ENCODE results near the gene RRM2. TPM values are rescaled to one million over a fixed set of nuclear protein-coding genes. Genes with fewer than 3 reads are reported as not detected.

The RRM2 gene
- total RNA-seq, 1 donor from 2014 or later: 11.9 TPM

DNA sequence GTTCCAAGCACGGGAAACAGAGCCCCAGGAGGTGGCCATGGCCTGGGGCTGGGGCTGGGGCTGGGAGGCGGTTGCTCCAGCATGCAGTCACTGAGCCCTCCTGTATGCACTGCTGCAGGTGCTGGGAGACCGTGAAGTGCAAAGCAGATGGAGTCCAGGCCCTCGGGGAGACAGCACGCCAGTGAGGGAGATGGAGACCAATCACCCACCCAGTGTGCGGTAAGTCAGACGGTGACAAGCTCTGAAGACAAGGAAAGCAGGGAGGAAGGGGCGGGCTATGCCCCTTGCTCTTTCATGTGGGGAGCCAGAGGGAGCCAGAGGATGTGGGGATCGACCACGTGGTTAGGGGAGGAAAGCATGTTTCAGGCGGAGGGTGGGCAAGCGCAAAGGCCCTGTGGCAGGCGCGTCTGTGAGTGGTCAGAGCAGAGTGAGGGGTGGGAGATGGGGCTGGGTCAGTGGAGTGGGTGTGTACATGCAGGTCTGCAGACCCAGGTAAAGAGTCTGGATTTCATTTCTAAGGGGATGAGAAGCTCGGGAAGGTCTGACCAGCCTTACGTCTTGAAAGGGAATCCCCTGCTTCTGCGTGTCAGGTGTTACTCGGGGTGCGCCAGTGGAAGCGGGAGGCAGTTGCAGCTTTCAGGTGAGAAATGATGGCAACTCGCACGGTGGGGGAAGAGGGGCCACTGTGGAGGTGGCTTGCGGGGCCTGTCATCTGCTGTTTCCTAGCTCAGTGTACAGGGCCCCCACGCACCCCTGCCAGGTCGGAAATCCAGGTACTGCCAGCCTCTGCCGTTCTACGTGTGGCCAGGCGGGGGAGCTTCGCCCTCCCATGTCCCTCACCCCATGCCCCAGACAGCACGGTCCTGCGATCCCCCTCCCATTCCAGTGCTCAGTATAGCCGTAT lies 19.4 kb downstream of the RRM2 start:
- H3K79me2 ChIP-seq (ENCODE audit: insufficient read depth, low read length): no peaks in the 10 kb centered on the region
- no peak overlapping the region for H3K27ac Mint-ChIP-seq (ENCODE audit: unreplicated experiment)
- no peak overlapping the region for H3K4me3 Mint-ChIP-seq (ENCODE audit: unreplicated experiment)
- H3K27me3 ChIP-seq (ENCODE audit: insufficient read depth, low read length): no peaks in the 10 kb centered on the region
- H3K9me3 ChIP-seq (ENCODE audit: insufficient read depth, low read depth, low read length): no peaks in the 10 kb centered on the region
- no peaks in the 10 kb centered on the region for H3K9me3 Mint-ChIP-seq (ENCODE audit: unreplicated experiment)
- no peak overlapping the region for H3K9ac ChIP-seq (ENCODE audit: low read length)
- H3K4me1 Mint-ChIP-seq (ENCODE audit: low read depth, unreplicated experiment): peaks cover 2% of the 10 kb centered on the region
- H3K36me3 ChIP-seq (ENCODE audit: insufficient read depth, low read length): no peaks in the 10 kb centered on the region
- H3K4me2 ChIP-seq (ENCODE audit: low read length): no peak overlapping the region
- no peaks in the 10 kb centered on the region for H3K36me3 Mint-ChIP-seq (ENCODE audit: low read depth, unreplicated experiment)
- H3K4me3 ChIP-seq (ENCODE audit: insufficient read depth, low read depth, low read length): no peak overlapping the region
- DNase-seq (ENCODE audit: low read depth): no peak
- no peaks in the 10 kb centered on the region for H3K4me1 ChIP-seq (ENCODE audit: insufficient read depth, low read length)
- FAIRE-seq: no peak
- TF ChIP-seq, protein P1, sequence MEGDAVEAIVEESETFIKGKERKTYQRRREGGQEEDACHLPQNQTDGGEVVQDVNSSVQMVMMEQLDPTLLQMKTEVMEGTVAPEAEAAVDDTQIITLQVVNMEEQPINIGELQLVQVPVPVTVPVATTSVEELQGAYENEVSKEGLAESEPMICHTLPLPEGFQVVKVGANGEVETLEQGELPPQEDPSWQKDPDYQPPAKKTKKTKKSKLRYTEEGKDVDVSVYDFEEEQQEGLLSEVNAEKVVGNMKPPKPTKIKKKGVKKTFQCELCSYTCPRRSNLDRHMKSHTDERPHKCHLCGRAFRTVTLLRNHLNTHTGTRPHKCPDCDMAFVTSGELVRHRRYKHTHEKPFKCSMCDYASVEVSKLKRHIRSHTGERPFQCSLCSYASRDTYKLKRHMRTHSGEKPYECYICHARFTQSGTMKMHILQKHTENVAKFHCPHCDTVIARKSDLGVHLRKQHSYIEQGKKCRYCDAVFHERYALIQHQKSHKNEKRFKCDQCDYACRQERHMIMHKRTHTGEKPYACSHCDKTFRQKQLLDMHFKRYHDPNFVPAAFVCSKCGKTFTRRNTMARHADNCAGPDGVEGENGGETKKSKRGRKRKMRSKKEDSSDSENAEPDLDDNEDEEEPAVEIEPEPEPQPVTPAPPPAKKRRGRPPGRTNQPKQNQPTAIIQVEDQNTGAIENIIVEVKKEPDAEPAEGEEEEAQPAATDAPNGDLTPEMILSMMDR (IDR thresholded peaks at IDR 0.05; ENCODE audit: insufficient read depth, low read depth, low read length): peak; percentile 22
- no peak for TF ChIP-seq EZH2 (IDR thresholded peaks at IDR 0.05; ENCODE audit: insufficient read depth, low read length)
- no peaks in the 10 kb centered on the region for H4K20me1 ChIP-seq (ENCODE audit: insufficient read depth, low read length)
- H3K27ac ChIP-seq (ENCODE audit: low read depth, low read length): no peak overlapping the region
- peaks cover 15% of the 10 kb centered on the region for H3K27me3 Mint-ChIP-seq (ENCODE audit: low read depth, unreplicated experiment)
- no peak overlapping the region for H2AFZ ChIP-seq (ENCODE audit: low read depth, low read length)

DNA sequence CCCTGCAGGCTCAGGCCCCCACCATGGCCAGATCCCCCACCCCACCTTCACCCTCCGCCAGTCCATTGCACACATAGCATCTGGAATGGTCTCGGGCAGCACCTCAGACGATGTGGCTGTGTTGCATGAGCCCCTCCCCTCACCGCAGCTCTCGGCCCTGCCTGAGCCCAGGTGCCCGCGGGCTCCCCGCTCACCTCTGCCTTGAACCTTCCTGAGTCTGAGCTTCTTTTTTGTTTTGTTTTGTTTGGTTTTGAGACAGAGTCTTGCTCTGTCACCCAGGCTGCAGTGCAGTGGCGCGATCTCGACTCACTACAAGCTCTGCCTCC lies 20.1 kb downstream of the RRM2 start:
- H3K36me3 ChIP-seq (ENCODE audit: insufficient read depth, low read length): no peaks in the 10 kb centered on the region
- DNase-seq (ENCODE audit: low read depth): no peak
- no peaks in the 10 kb centered on the region for H4K20me1 ChIP-seq (ENCODE audit: insufficient read depth, low read length)
- H3K27me3 ChIP-seq (ENCODE audit: insufficient read depth, low read length): no peaks in the 10 kb centered on the region
- H3K4me1 ChIP-seq (ENCODE audit: insufficient read depth, low read length): no peaks in the 10 kb centered on the region
- no peak overlapping the region for H3K4me3 ChIP-seq (ENCODE audit: insufficient read depth, low read depth, low read length)
- H3K9ac ChIP-seq (ENCODE audit: low read length): no peak overlapping the region
- no peaks in the 10 kb centered on the region for H3K9me3 Mint-ChIP-seq (ENCODE audit: unreplicated experiment)
- TF ChIP-seq, protein P1 (IDR thresholded peaks at IDR 0.05; ENCODE audit: insufficient read depth, low read depth, low read length): no peak
- TF ChIP-seq EZH2 (IDR thresholded peaks at IDR 0.05; ENCODE audit: insufficient read depth, low read length): no peak
- H3K27me3 Mint-ChIP-seq (ENCODE audit: low read depth, unreplicated experiment): peaks cover 15% of the 10 kb centered on the region
- H3K27ac Mint-ChIP-seq (ENCODE audit: unreplicated experiment): no peak overlapping the region
- no peaks in the 10 kb centered on the region for H3K79me2 ChIP-seq (ENCODE audit: insufficient read depth, low read length)
- H2AFZ ChIP-seq (ENCODE audit: low read depth, low read length): no peak overlapping the region
- no peaks in the 10 kb centered on the region for H3K9me3 ChIP-seq (ENCODE audit: insufficient read depth, low read depth, low read length)
- no peak overlapping the region for H3K27ac ChIP-seq (ENCODE audit: low read depth, low read length)
- no peak overlapping the region for H3K4me3 Mint-ChIP-seq (ENCODE audit: unreplicated experiment)
- no peaks in the 10 kb centered on the region for H3K36me3 Mint-ChIP-seq (ENCODE audit: low read depth, unreplicated experiment)
- no peak overlapping the region for H3K4me2 ChIP-seq (ENCODE audit: low read length)
- no peak for FAIRE-seq
- H3K4me1 Mint-ChIP-seq (ENCODE audit: low read depth, unreplicated experiment): peaks cover 2% of the 10 kb centered on the region

All from astrocyte (in vitro differentiated cells and primary cell).